GM15510 (cell line): Measurements from ENCODE around the gene SLC27A1.

Source experiments
- POLR2A ChIP-seq: IDR thresholded peaks from 3 replicates; pipeline ENCODE4 v1.6.1; 2011; ENCODE audit warnings: borderline replicate concordance; ENCODE audit not compliant: insufficient read length; ENCODE audit errors: extremely low read depth

SLC27A1 gene

GRCh38 chr19:17448131-17448967, 22.0 kb upstream of the SLC27A1 start, which contains the start of gene TMEM221:
TSS of gene TMEM221 (minus strand) at chr19:17448668. CDS start at chr19:17448462, 206 bp downstream.
- TF ChIP-seq POLR2A = no peak

- no peak for TF ChIP-seq POLR2A
Observed at GRCh38 chr19:17450264-17451075, 19.9 kb upstream of the SLC27A1 start.

GRCh38 chr19:17451820-17452219, 18.5 kb upstream of the SLC27A1 start:
- no peak for TF ChIP-seq POLR2A

- no peak for TF ChIP-seq POLR2A
Observed at GRCh38 chr19:17454576-17455071, 15.7 kb upstream of the SLC27A1 start.

GRCh38 chr19:17455308-17456123, 14.8 kb upstream of the SLC27A1 start:
- no peak for TF ChIP-seq POLR2A

GRCh38 chr19:17456127-17456526, 14.2 kb upstream of the SLC27A1 start:
- no peak for TF ChIP-seq POLR2A

GRCh38 chr19:17457616-17458015, 12.7 kb upstream of the SLC27A1 start:
- TF ChIP-seq POLR2A = no peak

- TF ChIP-seq POLR2A = no peak
Observed at GRCh38 chr19:17458970-17459369, 11.4 kb upstream of the SLC27A1 start.

GRCh38 chr19:17460372-17461230, 9.7 kb upstream of the SLC27A1 start, which contains the start of gene NXNL1:
TSS of gene NXNL1 (minus strand) at chr19:17460926. CDS start at chr19:17460869, 57 bp downstream.
- TF ChIP-seq POLR2A = no peak

- no peak for TF ChIP-seq POLR2A
Observed at GRCh38 chr19:17466487-17466850, 3.9 kb upstream of the SLC27A1 start.

GRCh38 chr19:17467471-17468301, 2.6 kb upstream of the SLC27A1 start:
- no peak for TF ChIP-seq POLR2A

- TF ChIP-seq POLR2A = no peak
Observed at GRCh38 chr19:17468302-17469091, 1.8 kb upstream of the SLC27A1 start.
